ENCODE measurements around the gene KCNJ11. TPM values are rescaled to one million over a fixed set of nuclear protein-coding genes. Genes with fewer than 3 reads are reported as not detected.
"Not testable (repeated sequence)": the region's sequence is repeated elsewhere in the genome, so short reads cannot be mapped to it uniquely, and the experiment has no call there.

Gene KCNJ11
- 0.07 and 0.20 TPM in 2 replicates for total RNA-seq

DNA sequence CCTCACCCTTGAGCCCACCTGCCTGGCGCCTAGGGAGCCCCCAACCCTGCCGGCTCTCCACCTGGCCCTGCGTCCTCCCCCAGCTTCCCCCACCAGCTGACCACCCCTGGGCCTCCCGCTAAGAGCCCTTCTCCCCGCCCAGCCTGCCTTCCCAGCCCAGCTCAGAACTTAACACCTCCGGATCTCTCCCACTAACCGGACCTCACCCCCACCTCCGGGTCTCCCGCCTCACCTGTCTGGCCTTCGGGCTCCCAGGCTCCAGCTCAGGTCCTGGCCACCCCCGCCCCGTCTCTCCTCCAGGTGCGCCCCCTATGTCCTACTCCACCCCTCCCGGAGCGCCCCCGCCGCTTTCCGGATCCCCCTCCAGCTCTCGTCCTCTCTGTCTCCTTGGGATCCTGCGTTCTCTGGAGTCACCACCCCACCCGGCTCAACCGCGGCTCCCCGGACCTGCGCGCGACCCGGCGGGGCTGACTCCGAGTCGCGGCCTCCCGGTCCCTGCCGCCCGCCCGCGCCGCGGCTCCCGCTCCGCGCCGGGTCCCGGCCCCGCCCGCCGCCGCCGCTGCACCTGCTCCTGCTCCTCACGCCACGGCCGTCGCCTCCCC is at the start of gene KCNJ11:
Gene KCNJ11 (minus strand): TSS at position 51 of the 602 bp plus-strand sequence. CDS start 568 bp downstream, outside the sequence.
- DNase-seq (ENCODE audit: low read depth, low spot score) = no peak

DNA sequence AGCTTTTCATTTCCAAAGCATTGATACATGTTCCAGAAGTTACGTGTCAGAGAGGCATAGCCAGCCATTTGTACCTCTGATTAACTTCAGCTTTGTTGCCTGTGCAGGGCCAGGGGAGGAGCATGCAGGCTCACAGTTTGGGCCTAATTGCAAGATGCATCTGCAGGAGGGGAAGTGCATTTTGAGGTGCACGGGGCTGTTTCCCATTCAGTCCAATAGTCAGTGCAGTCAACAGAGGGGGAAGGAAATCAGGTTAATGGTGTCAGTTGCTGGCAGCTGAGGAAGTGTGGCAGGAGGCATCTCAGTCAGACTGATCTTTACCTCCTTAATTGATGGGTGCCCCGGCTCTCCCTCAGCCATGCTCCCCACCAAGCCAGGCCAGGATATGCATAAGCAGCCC is 48.9 kb upstream of the KCNJ11 start:
- DNase-seq (ENCODE audit: low read depth, low spot score) = no peak

DNA sequence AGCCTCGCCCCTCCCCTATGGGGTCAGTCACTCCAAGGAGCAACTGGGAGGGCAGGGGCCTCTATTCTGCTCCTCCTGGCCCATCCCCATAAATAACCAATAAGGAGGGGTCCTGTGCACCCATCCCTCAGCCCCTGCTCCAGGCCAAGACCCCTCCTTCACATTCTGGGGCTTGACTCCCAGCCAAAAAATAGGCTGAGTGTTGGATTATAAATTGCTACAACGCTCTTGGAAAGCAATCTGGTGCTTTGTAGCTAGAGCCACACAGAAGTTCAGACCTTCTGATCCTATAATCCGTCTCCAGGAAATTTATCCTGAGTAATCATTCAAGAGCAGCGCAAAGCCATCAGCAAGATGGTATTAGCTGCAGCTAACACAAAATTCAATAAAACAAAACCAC is 45.6 kb upstream of the KCNJ11 start:
- no peak for DNase-seq (ENCODE audit: low read depth, low spot score)

DNA sequence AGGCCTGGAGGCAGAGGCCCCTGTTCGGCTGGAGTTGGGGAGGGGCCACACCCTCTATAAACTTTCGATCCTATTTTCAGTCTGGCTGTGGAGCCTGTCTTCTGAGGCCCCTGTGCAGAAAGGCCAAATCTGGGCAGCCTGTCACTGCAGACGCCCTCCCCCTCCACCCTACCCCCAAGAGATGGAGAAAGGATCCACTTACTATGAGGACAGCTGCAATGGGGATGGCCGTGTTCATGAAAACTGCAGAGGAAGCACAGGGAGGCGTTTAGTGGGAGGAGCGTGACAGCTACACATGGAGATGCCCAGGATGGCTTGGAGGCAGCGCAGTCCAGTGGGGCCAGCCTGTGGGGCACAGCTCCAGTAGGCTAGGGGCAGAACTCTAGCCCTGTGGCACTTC is 43.5 kb upstream of the KCNJ11 start:
- no peak for DNase-seq (ENCODE audit: low read depth, low spot score)

DNA sequence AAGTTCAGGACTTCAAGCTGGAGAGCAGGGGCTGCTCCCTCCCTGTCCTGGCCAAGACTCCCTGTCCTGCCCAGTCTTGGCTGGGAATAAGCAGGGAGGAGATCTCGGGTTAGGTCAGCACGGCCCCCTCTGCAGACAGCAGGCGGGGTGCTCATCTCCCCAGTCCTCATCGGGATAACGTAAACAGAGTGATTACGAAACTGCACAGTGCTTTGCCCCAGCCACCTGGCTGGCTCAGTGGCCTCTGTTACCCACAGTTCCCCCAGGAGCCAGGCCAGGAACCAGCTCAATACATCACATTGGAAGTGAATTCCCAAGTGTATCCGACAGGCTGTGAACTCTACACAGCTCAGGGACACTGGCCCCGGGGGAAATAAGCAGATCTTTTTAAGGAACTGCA is 42.7 kb upstream of the KCNJ11 start:
- DNase-seq (ENCODE audit: low read depth, low spot score) = no peak

DNA sequence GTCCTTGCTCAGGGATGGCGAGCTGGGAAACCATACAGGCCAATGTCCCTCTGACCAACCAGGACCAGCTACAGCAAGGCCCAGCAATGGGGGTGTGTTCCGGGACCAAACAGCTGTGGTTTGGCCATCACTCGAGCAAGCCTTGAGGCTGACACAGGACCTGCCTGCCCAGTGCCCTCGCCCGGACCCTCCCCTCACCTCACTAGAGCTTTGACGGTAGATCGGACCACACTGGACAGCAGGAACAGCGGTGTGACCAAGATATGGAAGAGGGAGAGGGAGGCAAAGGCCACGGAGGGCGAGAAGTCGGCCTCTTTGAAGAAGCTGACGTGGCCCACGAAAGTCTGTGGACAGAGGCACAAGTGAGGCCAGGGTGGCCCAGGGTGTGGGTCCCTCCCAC is 42.2 kb upstream of the KCNJ11 start:
- DNase-seq (ENCODE audit: low read depth, low spot score) = no peak

DNA sequence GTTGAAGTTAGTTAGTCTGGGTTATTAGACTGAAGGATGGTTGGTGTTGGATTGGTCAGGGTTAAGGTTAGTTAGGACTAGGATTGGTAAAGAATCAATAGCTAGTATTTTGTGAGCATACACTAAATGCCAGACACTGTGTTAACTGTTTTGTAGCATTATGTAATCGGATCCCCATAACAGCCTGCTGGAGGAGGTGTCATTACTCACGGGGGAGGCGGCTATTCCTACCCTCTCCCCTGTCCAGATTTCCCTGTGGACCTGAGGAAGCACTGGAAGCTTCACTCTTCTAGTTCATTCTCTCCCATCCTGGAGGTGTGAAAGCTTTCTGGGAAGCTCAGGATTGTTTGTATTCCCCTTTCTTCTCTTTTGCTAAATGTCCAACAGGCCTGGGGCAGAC is 40.5 kb upstream of the KCNJ11 start:
- DNase-seq (ENCODE audit: low read depth, low spot score) = no peak

DNA sequence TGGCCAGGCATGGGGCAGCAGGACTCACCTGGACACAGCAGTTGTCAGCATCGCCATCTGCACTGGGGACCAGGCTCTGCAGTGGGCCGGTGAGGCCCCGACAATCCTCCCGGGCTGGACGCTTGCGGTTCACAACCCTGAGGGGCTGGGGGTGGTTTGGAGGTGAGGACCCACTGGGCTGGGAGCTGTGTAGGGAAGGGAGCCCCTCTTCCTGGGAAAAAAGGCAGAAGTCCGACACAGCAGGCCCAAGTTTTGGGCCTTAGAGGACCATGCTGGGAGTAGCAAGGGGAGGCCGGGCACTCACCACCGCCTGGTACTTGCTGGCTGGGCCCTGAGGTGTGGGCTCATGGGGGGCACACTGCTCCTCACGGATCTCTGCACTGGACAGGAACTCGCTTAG is 39.8 kb upstream of the KCNJ11 start:
- DNase-seq (ENCODE audit: low read depth, low spot score) = no peak

DNA sequence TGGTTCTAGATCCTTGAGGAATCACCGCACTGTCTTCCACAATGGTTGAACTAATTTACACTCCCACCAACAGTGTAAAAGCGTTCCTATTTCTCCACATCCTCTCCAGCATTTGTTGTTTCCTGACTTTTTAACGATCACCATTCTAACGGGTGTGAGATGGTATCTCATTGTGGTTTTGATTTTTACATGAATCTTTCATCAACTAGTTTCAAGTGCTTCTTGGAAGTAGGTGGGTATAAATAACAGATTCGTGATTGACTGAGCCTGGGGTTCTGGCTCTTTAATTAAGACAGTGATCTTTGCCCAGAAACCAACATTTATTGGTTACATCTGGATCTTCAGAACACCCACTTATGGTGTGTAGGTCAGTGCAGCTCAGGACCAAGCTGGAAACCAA is 37.8 kb upstream of the KCNJ11 start:
- not testable (repeated sequence) for DNase-seq (ENCODE audit: low read depth, low spot score)

DNA sequence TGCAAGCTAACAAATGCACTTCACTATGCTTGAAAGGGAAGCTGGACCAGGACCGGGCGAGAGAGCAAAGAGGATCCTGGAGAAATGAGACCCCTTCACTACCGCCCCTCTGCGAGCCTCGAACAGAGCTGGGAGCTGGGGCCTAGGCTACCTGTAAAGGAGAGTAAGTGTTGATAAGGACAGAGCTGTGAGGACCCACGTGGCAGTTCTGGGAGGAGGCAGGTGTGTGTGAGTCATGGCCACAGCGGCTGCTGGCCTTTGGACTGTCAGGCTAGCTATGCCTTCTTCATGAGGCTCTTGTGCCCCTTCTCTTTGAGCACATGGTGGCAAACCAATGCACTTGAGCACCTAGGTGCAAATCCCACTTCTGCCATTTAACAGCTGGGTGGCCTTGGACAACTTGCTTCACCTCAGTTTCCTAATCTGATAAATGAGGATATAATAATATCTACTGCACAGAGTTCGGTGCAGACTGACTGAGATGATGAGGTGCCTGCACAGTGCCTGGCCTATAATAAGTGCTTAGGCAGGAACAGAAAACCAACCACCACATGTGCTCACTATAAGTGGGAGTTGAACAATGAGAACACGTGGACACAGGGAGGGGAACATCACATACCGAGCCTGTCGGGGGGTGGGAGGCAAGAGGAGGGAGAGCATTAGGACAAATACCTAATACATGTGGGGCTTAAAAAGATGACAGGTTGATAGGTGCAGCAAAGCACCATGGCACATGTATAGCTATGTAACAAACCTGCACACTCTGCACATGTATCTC is 35.3 kb upstream of the KCNJ11 start:
- DNase-seq (ENCODE audit: low read depth, low spot score) = no peak

DNA sequence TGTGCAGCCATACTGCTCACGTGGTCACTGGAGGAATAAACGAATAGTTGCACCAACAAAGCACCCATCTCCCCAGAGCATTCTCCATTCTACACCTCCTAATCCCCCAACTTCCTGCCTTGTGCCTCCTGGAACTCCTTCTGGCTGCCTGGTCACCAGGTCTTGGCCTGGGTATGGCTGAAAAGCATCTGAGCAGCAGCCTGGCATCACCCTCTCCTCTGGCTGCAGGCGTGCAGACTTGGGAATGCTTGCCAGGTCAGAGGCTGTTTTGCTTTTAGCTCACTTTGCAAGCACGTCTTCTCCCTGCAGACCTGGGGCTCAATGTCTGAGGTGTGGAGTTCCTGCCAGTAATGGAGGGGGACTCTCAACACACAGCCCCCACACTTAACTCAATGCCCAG is 33.3 kb upstream of the KCNJ11 start:
- DNase-seq (ENCODE audit: low read depth, low spot score) = no peak

DNA sequence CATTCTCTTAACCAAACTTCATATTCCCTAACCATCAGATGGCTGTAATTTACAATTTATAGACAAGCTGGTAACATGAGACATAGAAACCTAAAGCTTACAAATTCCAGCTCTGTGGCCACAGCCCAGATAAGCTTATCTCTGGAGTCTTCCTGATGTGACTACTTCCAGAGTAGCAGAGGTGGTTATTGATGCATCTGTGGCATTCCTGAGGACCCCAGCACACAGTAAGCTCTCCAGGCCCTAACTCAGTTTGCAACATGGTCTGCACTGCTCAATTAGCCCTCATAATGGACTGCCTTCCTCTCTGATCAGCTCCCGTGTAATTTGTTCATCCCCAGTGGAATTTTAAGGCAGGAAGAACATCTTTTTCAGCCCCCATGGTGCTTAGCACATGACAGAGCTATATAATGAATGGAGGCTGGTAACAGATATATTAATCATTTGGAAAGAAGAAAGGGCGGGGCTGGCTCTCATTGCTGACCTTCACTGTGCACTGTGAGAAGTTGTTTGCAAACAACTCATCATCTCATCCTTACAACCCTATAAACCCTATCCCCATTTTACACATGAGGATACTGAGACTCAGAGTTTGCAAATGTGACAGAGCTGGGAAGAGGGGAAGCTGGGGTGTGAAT is 30.1 kb upstream of the KCNJ11 start:
- DNase-seq (ENCODE audit: low read depth, low spot score) = no peak

DNA sequence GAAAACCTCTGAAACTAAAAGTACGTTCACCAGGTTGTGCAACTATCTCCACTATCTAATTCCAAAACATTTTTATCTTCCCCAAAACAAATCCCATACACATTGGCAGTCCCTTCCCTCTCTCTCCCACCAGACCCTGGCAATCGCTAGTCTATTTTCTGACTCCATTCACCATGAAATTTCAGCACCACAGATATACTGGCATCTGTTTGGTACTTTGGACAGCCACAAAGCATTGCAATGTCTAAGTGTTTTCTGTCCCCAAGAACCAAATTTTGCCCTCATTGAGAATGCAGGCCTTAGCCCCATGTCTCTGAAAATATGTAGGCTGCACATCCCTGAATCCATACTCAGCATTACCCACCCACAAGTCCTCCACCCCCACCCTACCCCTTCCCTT is 28.0 kb upstream of the KCNJ11 start:
- no peak for DNase-seq (ENCODE audit: low read depth, low spot score)

DNA sequence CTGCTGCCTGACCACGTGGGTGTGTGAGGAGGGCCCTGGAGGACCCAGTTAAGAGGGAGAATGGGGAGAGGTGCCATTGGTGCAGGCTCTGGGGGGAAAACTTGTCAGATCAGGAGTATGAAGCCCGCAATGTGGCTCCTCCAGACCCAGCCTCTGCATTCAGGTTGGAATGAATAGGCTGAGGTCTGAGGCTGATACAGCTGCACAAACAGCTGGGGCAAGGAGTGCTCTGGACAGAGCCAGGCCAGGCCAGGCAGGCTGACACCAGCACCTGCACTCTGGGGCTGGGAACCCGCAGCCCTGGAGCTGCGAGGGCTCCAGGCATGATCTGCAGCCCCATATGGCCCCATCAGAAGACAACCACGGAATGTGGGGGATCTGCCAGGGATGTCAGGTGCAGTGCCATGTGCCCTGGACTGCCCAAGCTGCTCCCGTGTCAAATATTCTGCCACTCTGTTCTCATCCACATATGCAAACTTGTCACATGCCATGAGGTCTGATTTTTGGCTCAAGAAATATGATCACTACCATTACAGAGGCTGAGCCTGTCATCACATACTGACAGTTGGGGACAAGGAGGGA is 27.2 kb upstream of the KCNJ11 start:
- DNase-seq (ENCODE audit: low read depth, low spot score) = no peak

DNA sequence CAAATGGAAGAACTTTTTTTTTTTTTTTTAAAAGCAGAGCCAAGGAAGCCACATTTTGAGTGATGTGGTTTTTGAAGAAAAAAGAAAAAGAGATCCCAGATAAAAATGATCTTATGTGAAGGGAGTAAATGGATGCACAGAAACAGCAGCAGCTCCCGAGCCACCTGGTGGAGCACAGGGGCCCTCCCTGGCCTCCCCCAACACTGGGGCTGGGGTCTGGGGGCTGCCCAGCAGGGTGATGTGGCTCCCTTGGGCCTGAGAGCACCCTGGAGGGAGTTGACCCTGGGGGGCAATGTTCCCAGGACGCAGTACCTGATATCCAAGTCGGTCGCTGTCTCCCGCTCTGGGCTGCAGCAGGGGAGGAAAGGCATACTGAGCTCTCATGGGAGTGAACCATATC is 26.5 kb upstream of the KCNJ11 start:
- no peak for DNase-seq (ENCODE audit: low read depth, low spot score)

DNA sequence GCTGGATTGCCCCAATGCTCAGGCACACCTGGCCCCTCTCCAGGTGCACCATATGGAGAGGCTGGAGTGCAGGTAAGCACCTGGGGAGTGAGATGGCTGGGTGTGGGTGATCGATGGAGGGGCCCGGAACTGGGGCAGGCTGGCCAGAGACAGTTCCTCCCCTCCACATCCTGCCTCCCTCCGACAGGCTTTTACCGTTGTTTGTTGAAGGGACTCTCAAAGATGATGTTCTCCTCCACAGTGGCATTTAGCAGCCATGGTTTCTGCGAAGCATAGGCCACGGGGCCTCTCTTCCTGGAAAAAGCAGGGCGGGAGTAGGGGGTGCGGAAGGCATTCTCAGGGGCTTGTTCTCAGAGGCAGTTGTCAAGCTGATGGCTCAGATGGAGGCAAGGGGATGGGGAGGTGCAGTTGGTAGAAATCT is 25.9 kb upstream of the KCNJ11 start:
- DNase-seq (ENCODE audit: low read depth, low spot score) = no peak

DNA sequence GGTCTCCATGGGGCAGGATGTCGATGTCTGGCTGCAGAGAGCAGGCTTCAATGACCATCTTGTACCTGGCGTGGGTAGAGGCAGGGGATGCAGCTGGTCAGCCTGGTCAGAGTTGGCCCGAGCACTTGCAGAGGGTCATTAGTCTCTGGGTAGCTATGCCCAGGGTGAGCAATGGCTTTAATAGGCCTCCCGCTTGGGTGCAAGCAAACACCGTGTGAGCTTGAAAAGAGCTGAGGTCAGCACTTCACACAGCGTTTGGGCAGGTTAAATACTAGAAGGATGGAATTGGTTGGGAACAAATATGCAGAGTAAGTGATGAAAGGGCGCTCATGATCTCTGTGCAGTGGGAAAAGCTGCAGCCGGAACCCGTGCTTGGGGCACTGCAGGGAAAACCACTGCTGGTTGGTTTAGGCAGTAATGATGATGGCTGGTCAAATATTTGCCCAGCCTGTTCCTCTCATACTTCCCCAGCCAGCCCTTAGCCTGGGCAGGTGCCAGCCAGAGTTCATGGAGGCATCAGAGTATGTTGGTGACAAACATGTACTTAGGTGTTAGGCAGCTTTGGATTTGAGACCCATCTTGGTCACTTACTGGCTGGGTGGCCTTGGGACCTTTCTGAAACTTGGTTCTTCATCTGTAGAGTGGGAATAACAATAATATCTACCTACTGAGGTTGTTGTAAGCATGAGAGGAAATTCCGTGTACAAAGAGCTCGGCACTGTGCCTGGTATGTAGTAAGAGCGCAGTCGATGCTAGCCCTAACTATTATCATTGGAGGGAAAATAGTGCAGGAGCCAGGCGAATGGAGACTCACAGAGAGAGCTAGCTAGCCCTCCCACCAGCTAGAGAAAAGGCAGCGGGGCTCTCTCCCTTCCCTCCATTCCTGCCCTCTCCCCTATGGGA is 25.2 kb upstream of the KCNJ11 start:
- no peak for DNase-seq (ENCODE audit: low read depth, low spot score)

DNA sequence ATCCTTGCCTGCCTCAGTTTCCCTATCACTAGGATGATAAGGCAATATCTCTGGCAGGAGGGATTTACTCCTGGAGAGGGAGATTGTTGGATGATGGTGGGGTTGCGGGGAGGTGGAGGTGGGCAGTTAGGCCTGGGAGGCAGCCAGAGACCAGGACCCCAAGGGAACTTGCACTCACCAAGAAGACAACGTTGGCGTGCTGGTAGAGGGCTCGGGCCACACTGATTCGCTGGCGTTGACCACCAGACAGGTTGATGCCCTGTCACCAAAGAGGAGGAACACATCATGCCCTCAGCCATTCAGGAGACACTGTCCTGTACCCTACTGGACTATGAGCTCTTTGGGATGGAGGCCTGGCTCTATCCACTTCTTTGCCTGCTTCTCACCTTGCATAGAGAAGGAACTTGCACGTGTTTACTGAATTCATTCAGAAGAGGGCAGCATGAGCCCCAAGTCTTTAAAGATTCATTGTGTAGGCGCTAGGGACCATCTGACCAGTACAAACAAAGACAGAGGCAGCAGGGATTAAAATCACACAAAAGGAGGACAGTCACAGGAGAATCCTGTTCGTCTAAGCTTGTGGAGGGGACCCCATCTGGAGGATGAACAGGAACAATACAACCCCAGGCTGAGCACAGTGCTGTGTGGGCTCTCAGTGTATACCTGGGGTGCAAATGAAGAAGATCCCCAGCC is 24.2 kb upstream of the KCNJ11 start:
- DNase-seq (ENCODE audit: low read depth, low spot score) = no peak

DNA sequence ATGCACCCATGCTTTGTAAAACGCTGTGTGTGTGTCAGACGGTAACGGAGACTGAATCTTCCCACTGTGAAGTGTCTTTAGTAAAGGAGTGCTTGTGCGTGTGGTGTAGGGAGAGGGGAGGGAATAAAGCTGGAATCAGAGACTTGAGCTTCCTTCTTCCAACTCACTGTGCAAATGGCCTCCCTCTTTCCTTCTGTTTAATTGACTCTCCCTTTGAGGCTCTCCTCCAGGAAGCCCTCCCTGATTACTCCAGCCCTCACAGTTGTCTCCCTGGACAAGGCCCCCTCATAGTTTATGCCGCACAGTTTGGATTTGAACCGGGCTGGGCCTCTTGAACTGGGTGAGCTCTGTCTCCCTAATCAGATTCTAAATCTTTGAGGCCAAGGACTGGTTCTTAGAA is 23.0 kb upstream of the KCNJ11 start:
- DNase-seq (ENCODE audit: low read depth, low spot score) = no peak

DNA sequence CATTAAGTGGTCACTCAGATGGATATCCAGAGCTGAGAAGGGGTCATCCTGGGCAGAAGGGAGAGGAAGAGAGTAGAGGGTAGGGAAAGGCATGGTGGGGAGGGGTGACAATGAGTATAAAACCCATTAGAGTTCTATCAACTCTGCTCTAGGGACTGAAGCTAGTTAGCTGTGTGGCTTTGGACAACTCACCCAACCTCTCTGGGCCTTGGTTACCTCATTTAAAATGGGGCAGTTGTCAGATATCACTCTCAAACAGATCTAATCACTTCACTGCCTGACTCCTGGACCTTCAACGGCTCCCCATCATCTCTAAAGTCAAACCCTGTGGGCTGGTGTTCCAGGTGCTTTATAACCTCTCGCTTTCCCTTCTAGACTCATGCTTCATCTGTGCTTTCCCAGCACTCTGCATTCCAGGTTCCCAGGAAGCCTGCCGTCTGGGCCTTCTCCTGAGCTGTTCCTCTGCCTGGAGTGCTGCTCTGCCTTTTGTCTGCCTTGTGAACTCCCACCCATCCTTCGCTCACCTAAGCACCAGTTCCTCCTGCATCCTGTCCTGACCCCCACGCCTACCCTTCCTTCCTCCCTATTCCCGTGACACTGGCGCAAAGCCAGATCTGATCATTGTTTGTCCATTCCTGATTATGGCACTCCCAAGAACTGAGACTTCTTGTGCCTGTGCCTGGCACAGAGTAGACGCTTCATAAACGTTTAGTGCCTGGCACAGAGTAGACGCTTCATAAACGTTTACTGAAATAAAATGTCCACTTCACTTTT is 22.3 kb upstream of the KCNJ11 start:
- DNase-seq (ENCODE audit: low read depth, low spot score) = no peak

Measured in pulmonary artery endothelial cell (primary cell).